WTC11 (cell line): ENCODE results near the gene TUBB. TPM values are rescaled to one million over a fixed set of nuclear protein-coding genes. Genes with fewer than 3 reads are reported as not detected.
A peak's percentile ranks its signal among the peaks of the same experiment; 100 is the strongest.

ENCODE experiments used
- ATAC-seq: fragments of 200-7000 bp; cut with Tn5 transposase; 2 replicates; pipeline ENCODE4 v1.10.0; 2021; ENCODE audit warnings: mild to moderate bottlenecking, moderate library complexity
- CTCF ChIA-PET: fragments of 300-600 bp; sonication (Branson Sonifier 250); formaldehyde crosslinking; loops from one replicate; lab custom pipeline; 2021; ENCODE audit warnings: antibody characterized with exemption; lab: Charles Lee
- POLR2A ChIA-PET: fragments of 350-600 bp; sonication (Branson Sonifier 250); formaldehyde crosslinking; loops from one replicate; lab custom pipeline; 2021; ENCODE audit warnings: antibody characterized with exemption; lab: Charles Lee
- DNase-seq: peaks from one replicate; pipeline ENCODE4 v3.0.0; 2021; ENCODE audit warnings: low spot score
- H3K27ac Mint-ChIP-seq: 2 replicates; pipeline ENCODE4 v1.8.0; 2021; ENCODE audit warnings: mixed read lengths
- H3K27me3 Mint-ChIP-seq: 2 replicates; pipeline ENCODE4 v1.8.0; 2021; ENCODE audit warnings: low read depth, mild to moderate bottlenecking, moderate library complexity, mixed read lengths
- H3K36me3 Mint-ChIP-seq: 2 replicates; pipeline ENCODE4 v1.8.0; 2021; ENCODE audit warnings: mixed read lengths
- H3K4me1 Mint-ChIP-seq: 2 replicates; pipeline ENCODE4 v1.8.0; 2022; ENCODE audit warnings: mixed read lengths
- H3K4me3 Mint-ChIP-seq: 2 replicates; pipeline ENCODE4 v1.8.0; 2021; ENCODE audit warnings: mild to moderate bottlenecking, moderate library complexity, mixed read lengths
- H3K9me3 Mint-ChIP-seq: 2 replicates; pipeline ENCODE4 v1.8.0; 2021; ENCODE audit warnings: mixed read lengths
- AFF4 ChIP-seq: sonication (generic); formaldehyde crosslinking; IDR thresholded peaks from 2 replicates; pipeline ENCODE4 v1.8.1; 2023; ENCODE audit warnings: mild to moderate bottlenecking, missing genetic modification reagents, borderline replicate concordance
- ATF1 ChIP-seq: sonication (generic); formaldehyde crosslinking; IDR thresholded peaks from 2 replicates; pipeline ENCODE4 v1.8.1; 2023; ENCODE audit warnings: mild to moderate bottlenecking, moderate library complexity, missing genetic modification reagents
- ATF2 ChIP-seq: sonication (generic); formaldehyde crosslinking; IDR thresholded peaks from 2 replicates; pipeline ENCODE4 v1.8.1; 2022; ENCODE audit warnings: low read depth, missing genetic modification reagents, borderline replicate concordance
- ATF3 ChIP-seq: sonication (generic); formaldehyde crosslinking; conservative IDR thresholded peaks from 2 replicates; pipeline ENCODE4 v1.8.1; 2022; ENCODE audit warnings: mild to moderate bottlenecking, missing genetic modification reagents
- CBFB ChIP-seq: sonication (generic); formaldehyde crosslinking; IDR thresholded peaks from 2 replicates; pipeline ENCODE4 v1.8.1; 2022; ENCODE audit warnings: mild to moderate bottlenecking, low read depth, missing genetic modification reagents
- CDX4 ChIP-seq: fragments of 250-450 bp; sonication (Bioruptor Pico); IDR thresholded peaks from 2 replicates; pipeline ENCODE4 v1.9.0; 2021; ENCODE audit warnings: moderate library complexity, mild to moderate bottlenecking, inconsistent platforms, borderline replicate concordance
- CREM ChIP-seq: sonication (generic); formaldehyde crosslinking; IDR thresholded peaks from 2 replicates; pipeline ENCODE4 v1.8.1; 2022; ENCODE audit warnings: mild to moderate bottlenecking, missing genetic modification reagents, moderate library complexity
- CTCF ChIP-seq: fragments of 200-600 bp; IDR thresholded peaks from 2 replicates; pipeline ENCODE4 v1.8.0; 2022; ENCODE audit warnings: antibody characterized with exemption
- E2F5 ChIP-seq: sonication (generic); formaldehyde crosslinking; IDR thresholded peaks from 2 replicates; pipeline ENCODE4 v1.8.1; 2022; ENCODE audit warnings: mild to moderate bottlenecking, moderate library complexity, missing genetic modification reagents
- FOXK1 ChIP-seq: sonication (generic); formaldehyde crosslinking; IDR thresholded peaks from 2 replicates; pipeline ENCODE4 v1.8.0; 2022; ENCODE audit warnings: mild to moderate bottlenecking, moderate library complexity, missing genetic modification reagents
- GTF2I ChIP-seq: fragments of 250-450 bp; sonication (Bioruptor Pico); conservative IDR thresholded peaks from 2 replicates; pipeline ENCODE4 v1.4.0; 2021; ENCODE audit warnings: mild to moderate bottlenecking
- MAX ChIP-seq: sonication (generic); formaldehyde crosslinking; IDR thresholded peaks from 2 replicates; pipeline ENCODE4 v1.8.0; 2022; ENCODE audit warnings: mild to moderate bottlenecking, missing genetic modification reagents
- MXD4 ChIP-seq: fragments of 250-450 bp; sonication (Bioruptor Pico); IDR thresholded peaks from 2 replicates; pipeline ENCODE4 v1.8.0; 2021; ENCODE audit warnings: mild to moderate bottlenecking, moderate library complexity, borderline replicate concordance
- NR1H2 ChIP-seq: sonication (generic); formaldehyde crosslinking; IDR thresholded peaks from 2 replicates; pipeline ENCODE4 v1.9.0; 2021; ENCODE audit warnings: mild to moderate bottlenecking, moderate library complexity, missing genetic modification reagents
- PREB ChIP-seq: sonication (generic); formaldehyde crosslinking; IDR thresholded peaks from 2 replicates; pipeline ENCODE4 v1.8.1; 2022; ENCODE audit warnings: mild to moderate bottlenecking, missing genetic modification reagents, moderate library complexity, borderline replicate concordance
- SMAD3 ChIP-seq: sonication (generic); formaldehyde crosslinking; IDR thresholded peaks from 2 replicates; pipeline ENCODE4 v1.8.0; 2022; ENCODE audit warnings: missing genetic modification reagents, mild to moderate bottlenecking, borderline replicate concordance
- SP1 ChIP-seq: sonication (generic); formaldehyde crosslinking; conservative IDR thresholded peaks from 2 replicates; pipeline ENCODE4 v1.8.1; 2022; ENCODE audit warnings: missing genetic modification reagents
- TP53 ChIP-seq: sonication (generic); formaldehyde crosslinking; IDR thresholded peaks from 2 replicates; pipeline ENCODE4 v1.8.1; 2023; ENCODE audit warnings: mild to moderate bottlenecking, missing genetic modification reagents
- USF1 ChIP-seq: sonication (generic); formaldehyde crosslinking; IDR thresholded peaks from 2 replicates; pipeline ENCODE4 v1.8.0; 2022; ENCODE audit warnings: mild to moderate bottlenecking, missing genetic modification reagents
- ZNF121 ChIP-seq: sonication (generic); formaldehyde crosslinking; IDR thresholded peaks from 2 replicates; pipeline ENCODE4 v1.8.0; 2023; ENCODE audit warnings: missing genetic modification reagents
- ZNF263 ChIP-seq: sonication (generic); formaldehyde crosslinking; IDR thresholded peaks from 2 replicates; pipeline ENCODE4 v1.8.1; 2022; ENCODE audit warnings: low read depth, mild to moderate bottlenecking, moderate library complexity, missing genetic modification reagents
- ZNF317 ChIP-seq: sonication (generic); formaldehyde crosslinking; IDR thresholded peaks from 2 replicates; pipeline ENCODE4 v1.8.1; 2023; ENCODE audit warnings: low read depth, mild to moderate bottlenecking, moderate library complexity, missing genetic modification reagents, borderline replicate concordance
- total RNA-seq: library from RNA; stranded (reverse); gene quantifications from 3 replicates; pipeline ENCODE4 v1.2.3, GENCODE V29; 2021

TUBB gene
- total RNA-seq, 1 experiment from 2014 or later, result 1,503 TPM

GRCh38 chr6:30707281-30707850 is 12.8 kb upstream of the TUBB start:
- H3K27me3 Mint-ChIP-seq, result no peaks in the 10 kb centered on the region; the same call in 1 of the 2 replicates
- peak; percentile 51 for ATAC-seq
- peak overlapping the region; percentile 47 for H3K27ac Mint-ChIP-seq
- H3K36me3 Mint-ChIP-seq, result peaks cover 80% of the 10 kb centered on the region
- no peak overlapping the region for H3K4me3 Mint-ChIP-seq
- ChIA-PET CTCF (interaction anchor here (1.5 to 3.0 kb wide), 2 partner anchors 23 to 28 kb away, joined by 6 to 16 read pairs; no protein-coding TSS in a partner anchor), POLR2A (interaction anchor here (1.1 kb wide), 1 partner anchor 10 kb away, joined by 4 read pairs; the partner anchor contains the start of gene MDC1)
- TF ChIP-seq TP53 (CRISPR knock-in tag) (no peak), ZNF317 (no peak), SP1 (CRISPR knock-in tag) (no peak), NR1H2 (no peak), CREM (no peak), CBFB (CRISPR knock-in tag) (no peak), ATF1 (CRISPR knock-in tag) (no peak), ZNF263 (no peak), CDX4 (no peak), MXD4 (CRISPR knock-in tag) (no peak), AFF4 (CRISPR knock-in tag) (no peak), FOXK1 (CRISPR knock-in tag) (no peak), USF1 (no peak)
- H3K4me1 Mint-ChIP-seq, result peaks cover 14% of the 10 kb centered on the region
- H3K9me3 Mint-ChIP-seq, result no peaks in the 10 kb centered on the region
- DNase-seq, result no peak

GRCh38 chr6:30709101-30709868 is 10.9 kb upstream of the TUBB start:
- Mint-ChIP-seq H3K27ac (no peak overlapping the region), H3K27me3 (no peaks in the 10 kb centered on the region), H3K4me1 (peaks cover 14% of the 10 kb centered on the region), H3K36me3 (peaks cover 82% of the 10 kb centered on the region), H3K4me3 (no peak overlapping the region), H3K9me3 (no peaks in the 10 kb centered on the region)
- DNase-seq (no peak), ATAC-seq (no peak)
- POLR2A ChIA-PET, result no interaction called here
- CTCF ChIA-PET, result interaction anchor here (1.4 to 1.7 kb wide), 2 partner anchors 21 to 30 kb away, joined by 4 to 5 read pairs; no protein-coding TSS in a partner anchor
- TF ChIP-seq PREB (CRISPR knock-in tag) (no peak), ATF3 (no peak), ZNF121 (CRISPR knock-in tag) (no peak), MAX (CRISPR knock-in tag) (no peak), CTCF (no peak), ZNF317 (no peak), E2F5 (CRISPR knock-in tag) (no peak), SMAD3 (CRISPR knock-in tag) (no peak), ATF2 (no peak), CREM (no peak), MXD4 (CRISPR knock-in tag) (no peak), GTF2I (CRISPR knock-in tag) (no peak)
